DMS 273 treated with DMSO at 0.1 percent for 48 hours (cell line): ENCODE results near the gene HNRNPK.

Experiments
- DNase-seq: peaks from one replicate; lab custom pipeline; 2025; lab: John Stamatoyannopoulos, UW

Gene HNRNPK

GRCh38 chr9:83979812-83980394, at the start of gene HNRNPK:
TSS of gene HNRNPK (minus strand) at chr9:83980215. CDS start at chr9:83978252, 1,963 bp downstream.
- DNase-seq, result peak; percentile 86

- no peak for DNase-seq
Measured at GRCh38 chr9:84027201-84027600, 47.2 kb upstream of the HNRNPK start.

- no peak for DNase-seq
Measured at GRCh38 chr9:84024041-84024575, 44.1 kb upstream of the HNRNPK start.

GRCh38 chr9:84007662-84008061, 27.6 kb upstream of the HNRNPK start:
- DNase-seq, result no peak

GRCh38 chr9:84003246-84003645, 23.2 kb upstream of the HNRNPK start:
- no peak for DNase-seq

- no peak for DNase-seq
Measured at GRCh38 chr9:84002344-84002743, 22.3 kb upstream of the HNRNPK start.

- no peak for DNase-seq
Measured at GRCh38 chr9:84001621-84002020, 21.6 kb upstream of the HNRNPK start.

GRCh38 chr9:84000186-84000585, 20.2 kb upstream of the HNRNPK start:
- no peak for DNase-seq

GRCh38 chr9:83999141-83999918, 19.3 kb upstream of the HNRNPK start:
- DNase-seq, result no peak

GRCh38 chr9:83996126-83996525, 16.1 kb upstream of the HNRNPK start:
- DNase-seq, result no peak

GRCh38 chr9:83992901-83993300, 12.9 kb upstream of the HNRNPK start:
- no peak for DNase-seq

GRCh38 chr9:83992407-83992806, 12.4 kb upstream of the HNRNPK start:
- DNase-seq, result no peak

- no peak for DNase-seq
Measured at GRCh38 chr9:83991355-83991754, 11.3 kb upstream of the HNRNPK start.

GRCh38 chr9:83988411-83988810, 8.4 kb upstream of the HNRNPK start:
- DNase-seq, result no peak

GRCh38 chr9:83987402-83987791, 7.4 kb upstream of the HNRNPK start:
- DNase-seq, result no peak

- DNase-seq, result no peak
Measured at GRCh38 chr9:83986765-83987401, 6.9 kb upstream of the HNRNPK start.

GRCh38 chr9:83986195-83986594, 6.2 kb upstream of the HNRNPK start:
- no peak for DNase-seq

GRCh38 chr9:83981126-83981871, 1.3 kb upstream of the HNRNPK start:
- DNase-seq, result no peak

- peak; percentile 91 for DNase-seq
Measured at GRCh38 chr9:83980395-83981125, 545 bp upstream of the HNRNPK start, which contains the start of gene RMI1. TSS of gene RMI1 (plus strand) at chr9:83980805. CDS start at chr9:84000987, 20,182 bp downstream.

GRCh38 chr9:83978992-83979811, 813 bp downstream of the HNRNPK start:
- DNase-seq, result peak; percentile 37

- no peak for DNase-seq
Measured at GRCh38 chr9:83977196-83977595, 2.8 kb downstream of the HNRNPK start.
